ENCODE results near the gene ST6GALNAC6. TPM values are rescaled to one million over a fixed set of nuclear protein-coding genes. Genes with fewer than 3 reads are reported as not detected.

Gene ST6GALNAC6
- total and polyA plus RNA-seq, 2 experiments from 2014 or later = 53.0 to 73.4 TPM

- Histone ChIP-seq H3K36me3 (peaks cover 6% of the 10 kb centered on the region), H3K4me1 (ENCODE audit: low read depth) (peaks cover 8% of the 10 kb centered on the region), H3K27me3 (no peaks in the 10 kb centered on the region), H3K4me3 (no peak overlapping the region), H3K9me3 (ENCODE audit: low read depth) (no peaks in the 10 kb centered on the region), H3K27ac (no peak overlapping the region)
- no peak for TF ChIP-seq CTCF (IDR thresholded peaks at IDR 0.05; ENCODE audit: low read depth, low read length)
- DNase-seq (ENCODE audit: low read depth in 1 of 2, low spot score in 1 of 2) = no peak
Measured at GRCh38 chr9:127912882-127913281, 13.5 kb upstream of the ST6GALNAC6 start.

GRCh38 chr9:127912296-127912695 lies 12.9 kb upstream of the ST6GALNAC6 start:
- peaks cover 6% of the 10 kb centered on the region for H3K36me3 ChIP-seq
- no peaks in the 10 kb centered on the region for H3K27me3 ChIP-seq
- peaks cover 8% of the 10 kb centered on the region for H3K4me1 ChIP-seq (ENCODE audit: low read depth)
- TF ChIP-seq CTCF (IDR thresholded peaks at IDR 0.05; ENCODE audit: low read depth, low read length) = no peak
- DNase-seq (ENCODE audit: low read depth in 1 of 2, low spot score in 1 of 2) = no peak
- no peaks in the 10 kb centered on the region for H3K9me3 ChIP-seq (ENCODE audit: low read depth)
- H3K4me3 ChIP-seq = no peak overlapping the region
- no peak overlapping the region for H3K27ac ChIP-seq

- DNase-seq (ENCODE audit: low read depth in 1 of 2, low spot score in 1 of 2) = no peak
- H3K9me3 ChIP-seq (ENCODE audit: low read depth) = no peaks in the 10 kb centered on the region
- peaks cover 6% of the 10 kb centered on the region for H3K36me3 ChIP-seq
- H3K27ac ChIP-seq = no peak overlapping the region
- H3K27me3 ChIP-seq = no peaks in the 10 kb centered on the region
- peaks cover under 1% of the 10 kb centered on the region for H3K4me1 ChIP-seq (ENCODE audit: low read depth)
- no peak overlapping the region for H3K4me3 ChIP-seq
- no peak for TF ChIP-seq CTCF (IDR thresholded peaks at IDR 0.05; ENCODE audit: low read depth, low read length)
Measured at GRCh38 chr9:127910613-127911205, 11.3 kb upstream of the ST6GALNAC6 start.

- Histone ChIP-seq H3K27ac (no peak overlapping the region), H3K4me3 (no peak overlapping the region), H3K36me3 (peaks cover 6% of the 10 kb centered on the region), H3K9me3 (ENCODE audit: low read depth) (no peaks in the 10 kb centered on the region), H3K4me1 (ENCODE audit: low read depth) (peaks cover under 1% of the 10 kb centered on the region), H3K27me3 (no peaks in the 10 kb centered on the region)
- no peak for TF ChIP-seq CTCF (IDR thresholded peaks at IDR 0.05; ENCODE audit: low read depth, low read length)
- DNase-seq (ENCODE audit: low read depth in 1 of 2, low spot score in 1 of 2) = no peak
Measured at GRCh38 chr9:127909839-127910273, 10.5 kb upstream of the ST6GALNAC6 start.

- no peaks in the 10 kb centered on the region for H3K27me3 ChIP-seq
- no peak for DNase-seq (ENCODE audit: low read depth in 1 of 2, low spot score in 1 of 2)
- H3K4me1 ChIP-seq (ENCODE audit: low read depth) = peaks cover 13% of the 10 kb centered on the region
- H3K4me3 ChIP-seq = no peak overlapping the region
- H3K27ac ChIP-seq = no peak overlapping the region
- H3K9me3 ChIP-seq (ENCODE audit: low read depth) = no peaks in the 10 kb centered on the region
- H3K36me3 ChIP-seq = peaks cover 6% of the 10 kb centered on the region
- no peak for TF ChIP-seq CTCF (IDR thresholded peaks at IDR 0.05; ENCODE audit: low read depth, low read length)
Measured at GRCh38 chr9:127908660-127908926, 9.2 kb upstream of the ST6GALNAC6 start.
